Dendritic cell treated with granulocyte-macrophage colony-stimulating factor and Interleukin-4, amounts not matched to agents 40 ng/mL and 50 ng/mL, for 4 days (primary cell): Measurements from ENCODE around the gene TSPAN9.

Experiments used
- H3K27ac Mint-ChIP-seq: one replicate; pipeline ENCODE4 v1.8.0; 2022; ENCODE audit warnings: mild to moderate bottlenecking, mixed read lengths
- H3K27me3 Mint-ChIP-seq: one replicate; pipeline ENCODE4 v1.8.0; 2022; ENCODE audit warnings: mild to moderate bottlenecking, mixed read lengths
- H3K36me3 Mint-ChIP-seq: one replicate; pipeline ENCODE4 v1.8.0; 2022; ENCODE audit warnings: low read depth, mixed read lengths
- H3K4me1 Mint-ChIP-seq: one replicate; pipeline ENCODE4 v1.8.0; 2022; ENCODE audit warnings: low read depth, mixed read lengths
- H3K4me3 Mint-ChIP-seq: one replicate; pipeline ENCODE4 v1.8.0; 2022; ENCODE audit warnings: mild to moderate bottlenecking, moderate library complexity, mixed read lengths
- H3K9me3 Mint-ChIP-seq: one replicate; pipeline ENCODE4 v1.8.0; 2022; ENCODE audit warnings: mixed read lengths
- intact Hi-C: fragments of 100-400 bp; cut with micrococcal nuclease; formaldehyde crosslinking; loops from one replicate; pipeline ENCODE4 v1.15.0; 2022

The TSPAN9 gene

GRCh38 chr12:3135522-3136461, 58.6 kb downstream of the TSPAN9 start:
- no peaks in the 10 kb centered on the region for H3K9me3 Mint-ChIP-seq
- H3K36me3 Mint-ChIP-seq: no peaks in the 10 kb centered on the region
- no peak overlapping the region for H3K27ac Mint-ChIP-seq
- intact Hi-C loops: loop anchor here (1.0 kb wide), 1 partner anchor 140 kb away; no protein-coding TSS in a partner anchor
- peaks cover 1% of the 10 kb centered on the region for H3K4me1 Mint-ChIP-seq
- no peak overlapping the region for H3K4me3 Mint-ChIP-seq
- H3K27me3 Mint-ChIP-seq: peaks cover 94% of the 10 kb centered on the region

- Mint-ChIP-seq H3K27me3 (peaks cover 93% of the 10 kb centered on the region), H3K4me1 (no peaks in the 10 kb centered on the region), H3K4me3 (no peak overlapping the region), H3K9me3 (no peaks in the 10 kb centered on the region), H3K27ac (no peak overlapping the region), H3K36me3 (no peaks in the 10 kb centered on the region)
- intact Hi-C loops: no loop called here
Observed at GRCh38 chr12:3136641-3137267, 59.6 kb downstream of the TSPAN9 start.

- Mint-ChIP-seq H3K4me3 (no peak overlapping the region), H3K27me3 (peaks cover 91% of the 10 kb centered on the region), H3K27ac (no peak overlapping the region), H3K9me3 (no peaks in the 10 kb centered on the region), H3K4me1 (no peaks in the 10 kb centered on the region), H3K36me3 (no peaks in the 10 kb centered on the region)
- intact Hi-C loops: no loop called here
Observed at GRCh38 chr12:3137268-3137781, 60.1 kb downstream of the TSPAN9 start.

DNA sequence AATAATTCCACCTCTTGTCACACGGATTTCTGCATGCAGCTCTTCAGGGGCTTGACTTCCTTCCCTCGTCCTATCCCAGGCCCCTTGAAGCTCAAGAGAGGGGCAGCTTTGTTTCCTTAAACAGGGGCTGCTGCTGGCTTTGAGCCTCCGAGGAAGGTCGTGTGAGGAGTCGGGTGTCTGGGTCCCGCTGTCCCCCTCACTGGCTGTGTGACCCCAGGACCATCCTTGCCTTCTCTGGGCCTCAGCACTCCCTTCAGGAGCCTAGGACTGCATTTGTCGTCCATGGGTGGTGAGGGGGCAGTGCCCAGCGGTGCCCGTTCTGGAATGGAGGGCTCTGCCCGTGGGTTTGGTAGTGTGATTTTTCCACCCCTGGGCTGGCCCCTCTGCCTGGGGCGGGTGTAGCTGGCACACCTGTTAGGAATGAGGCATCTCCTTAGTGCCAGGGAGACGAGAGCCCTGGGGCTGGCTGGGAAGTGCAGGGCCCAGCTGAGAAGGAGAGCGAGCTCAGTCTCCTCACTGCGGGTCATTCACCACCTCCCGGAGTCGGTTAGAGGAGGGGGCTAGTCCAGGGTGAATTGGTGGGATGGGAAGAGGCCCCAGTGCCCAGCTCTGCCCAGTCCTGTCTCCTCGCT, 60.8 kb downstream of the TSPAN9 start:
- H3K27ac Mint-ChIP-seq: no peak overlapping the region
- no peak overlapping the region for H3K4me3 Mint-ChIP-seq
- no peaks in the 10 kb centered on the region for H3K36me3 Mint-ChIP-seq
- peaks cover 86% of the 10 kb centered on the region for H3K27me3 Mint-ChIP-seq
- no peaks in the 10 kb centered on the region for H3K9me3 Mint-ChIP-seq
- H3K4me1 Mint-ChIP-seq: no peaks in the 10 kb centered on the region
- intact Hi-C loops: no loop called here

GRCh38 chr12:3138941-3139511, 61.8 kb downstream of the TSPAN9 start:
- no peaks in the 10 kb centered on the region for H3K36me3 Mint-ChIP-seq
- intact Hi-C loops: no loop called here
- H3K27me3 Mint-ChIP-seq: peaks cover 77% of the 10 kb centered on the region
- no peaks in the 10 kb centered on the region for H3K9me3 Mint-ChIP-seq
- H3K4me1 Mint-ChIP-seq: no peaks in the 10 kb centered on the region
- H3K4me3 Mint-ChIP-seq: no peak overlapping the region
- no peak overlapping the region for H3K27ac Mint-ChIP-seq

- intact Hi-C loops: loop anchor here (2.0 kb wide), 1 partner anchor 43 kb away; no protein-coding TSS in a partner anchor
- H3K27ac Mint-ChIP-seq: no peak overlapping the region
- H3K36me3 Mint-ChIP-seq: no peaks in the 10 kb centered on the region
- H3K4me3 Mint-ChIP-seq: no peak overlapping the region
- peaks cover 69% of the 10 kb centered on the region for H3K27me3 Mint-ChIP-seq
- no peaks in the 10 kb centered on the region for H3K9me3 Mint-ChIP-seq
- H3K4me1 Mint-ChIP-seq: no peaks in the 10 kb centered on the region
Observed at GRCh38 chr12:3139760-3140159, 62.6 kb downstream of the TSPAN9 start.

GRCh38 chr12:3140284-3140683, 63.1 kb downstream of the TSPAN9 start:
- Mint-ChIP-seq H3K27ac (no peak overlapping the region), H3K27me3 (peaks cover 69% of the 10 kb centered on the region)

DNA sequence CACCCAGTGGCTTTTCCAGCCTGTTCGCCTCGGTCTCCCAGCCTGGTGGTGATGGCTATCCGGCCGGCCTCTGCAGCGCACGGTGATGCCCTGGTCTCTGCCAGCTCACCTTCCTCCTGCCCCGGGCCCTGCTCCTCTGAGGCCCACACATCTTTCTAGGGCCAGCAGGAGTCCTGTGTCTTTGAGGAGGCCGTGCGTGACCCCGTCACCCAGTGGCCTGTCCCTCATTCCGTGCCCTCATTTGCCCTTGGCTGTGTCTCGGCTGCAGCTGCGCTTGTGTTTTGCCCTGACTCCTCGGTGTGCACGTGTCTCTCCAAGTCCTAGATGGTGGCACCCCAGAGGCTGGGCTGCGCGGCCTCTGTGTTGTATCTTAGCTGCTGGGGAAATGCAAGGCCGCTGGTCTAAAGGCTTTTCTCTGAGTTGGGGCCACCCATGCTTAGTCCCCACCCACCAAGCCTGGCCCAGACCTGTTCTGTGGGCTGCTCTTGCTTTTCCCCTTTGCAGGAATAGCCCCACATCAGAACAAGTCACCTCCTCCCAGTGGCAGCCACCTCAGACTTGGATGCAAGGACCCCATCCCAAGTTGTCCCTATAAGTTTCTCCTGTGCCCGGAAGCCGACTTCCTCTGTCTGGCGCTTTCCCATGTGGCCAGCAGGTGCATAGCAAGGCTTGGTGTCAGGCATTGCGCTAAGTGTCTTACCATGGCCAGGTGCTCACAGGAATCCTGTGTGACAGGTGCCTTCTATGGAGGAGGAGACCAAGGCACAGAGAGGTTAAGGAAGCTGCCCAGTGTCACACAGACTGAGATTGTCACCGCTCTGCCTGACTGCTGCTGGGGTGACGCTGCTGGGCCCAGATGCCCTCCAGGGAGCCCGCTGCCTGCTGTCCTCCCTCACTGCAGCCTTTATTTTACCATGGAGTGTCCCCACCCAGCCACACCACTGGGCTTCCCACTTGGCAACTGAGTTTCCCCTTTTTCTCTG, 64.5 kb downstream of the TSPAN9 start:
- Mint-ChIP-seq H3K27ac (no peak overlapping the region), H3K9me3 (no peaks in the 10 kb centered on the region), H3K4me3 (no peak overlapping the region), H3K27me3 (peaks cover 65% of the 10 kb centered on the region), H3K4me1 (no peaks in the 10 kb centered on the region), H3K36me3 (no peaks in the 10 kb centered on the region)
- intact Hi-C loops: loop anchor here (2.0 kb wide), 1 partner anchor 41 kb away; no protein-coding TSS in a partner anchor

More at GRCh38 chr12:3140284-3140683, 63.1 kb downstream of the TSPAN9 start:
- H3K4me1 Mint-ChIP-seq: no peaks in the 10 kb centered on the region
- no peak overlapping the region for H3K4me3 Mint-ChIP-seq
- intact Hi-C loops: loop anchor here (2.0 kb wide), 1 partner anchor 43 kb away; no protein-coding TSS in a partner anchor
- H3K36me3 Mint-ChIP-seq: no peaks in the 10 kb centered on the region
- H3K9me3 Mint-ChIP-seq: no peaks in the 10 kb centered on the region

DNA sequence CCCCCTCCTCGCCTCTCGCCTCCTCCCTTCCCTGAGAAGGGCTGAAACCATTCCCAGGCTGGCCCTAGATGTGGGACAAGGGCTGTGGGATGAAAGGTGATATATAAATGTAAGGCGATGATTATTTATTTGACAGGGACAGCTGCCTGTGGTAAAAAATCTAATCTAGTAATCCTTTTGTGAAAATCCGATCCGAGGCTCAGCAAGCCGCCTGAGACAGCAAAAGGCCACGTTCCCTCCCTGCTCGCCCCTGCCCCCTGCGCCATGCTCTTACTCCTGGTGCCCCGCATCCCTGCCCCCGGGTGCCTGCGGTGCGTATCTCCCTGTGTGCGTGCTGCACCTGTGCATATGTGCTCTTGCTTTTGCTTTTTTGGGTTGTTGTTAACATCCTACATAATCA, 65.2 kb downstream of the TSPAN9 start:
- Mint-ChIP-seq H3K4me3 (no peak overlapping the region), H3K4me1 (no peaks in the 10 kb centered on the region), H3K27ac (no peak overlapping the region), H3K27me3 (peaks cover 61% of the 10 kb centered on the region), H3K36me3 (no peaks in the 10 kb centered on the region), H3K9me3 (no peaks in the 10 kb centered on the region)
- intact Hi-C loops: no loop called here

- H3K36me3 Mint-ChIP-seq: no peaks in the 10 kb centered on the region
- no peaks in the 10 kb centered on the region for H3K9me3 Mint-ChIP-seq
- no peaks in the 10 kb centered on the region for H3K4me1 Mint-ChIP-seq
- H3K4me3 Mint-ChIP-seq: no peak overlapping the region
- H3K27me3 Mint-ChIP-seq: peaks cover 55% of the 10 kb centered on the region
- H3K27ac Mint-ChIP-seq: no peak overlapping the region
- intact Hi-C loops: no loop called here
Observed at GRCh38 chr12:3144495-3144894, 67.3 kb downstream of the TSPAN9 start.

- no peaks in the 10 kb centered on the region for H3K36me3 Mint-ChIP-seq
- no peak overlapping the region for H3K27ac Mint-ChIP-seq
- no peak overlapping the region for H3K4me3 Mint-ChIP-seq
- no peaks in the 10 kb centered on the region for H3K9me3 Mint-ChIP-seq
- H3K27me3 Mint-ChIP-seq: peaks cover 54% of the 10 kb centered on the region
- intact Hi-C loops: no loop called here
- no peaks in the 10 kb centered on the region for H3K4me1 Mint-ChIP-seq
Observed at GRCh38 chr12:3145033-3145432, 67.9 kb downstream of the TSPAN9 start.

GRCh38 chr12:3145546-3146310, 68.5 kb downstream of the TSPAN9 start:
- intact Hi-C loops: no loop called here
- H3K4me1 Mint-ChIP-seq: no peaks in the 10 kb centered on the region
- no peaks in the 10 kb centered on the region for H3K36me3 Mint-ChIP-seq
- no peak overlapping the region for H3K27ac Mint-ChIP-seq
- H3K27me3 Mint-ChIP-seq: peaks cover 50% of the 10 kb centered on the region
- no peak overlapping the region for H3K4me3 Mint-ChIP-seq
- H3K9me3 Mint-ChIP-seq: no peaks in the 10 kb centered on the region
